H1 (cell line): ENCODE results near the gene MMP17. TPM values are rescaled to one million over a fixed set of nuclear protein-coding genes. Genes with fewer than 3 reads are reported as not detected.

Experiments
- CTCF ChIA-PET: fragments of 300-600 bp; sonication (Branson Sonifier 250); formaldehyde crosslinking; loops from one replicate; lab custom pipeline; 2021; ENCODE audit not compliant: partially characterized antibody; lab: Charles Lee
- POLR2A ChIA-PET: fragments of 300-600 bp; sonication (Branson Sonifier 250); formaldehyde crosslinking; loops from one replicate; lab custom pipeline; 2021; ENCODE audit warnings: inconsistent platforms; ENCODE audit not compliant: partially characterized antibody; lab: Charles Lee
- DNase-seq, 2 experiments: peaks; one replicate each; pipeline versions ENCODE4 v3.0.0 to v3.0.0-alpha.2; 2010 to 2022; ENCODE audit warnings: low spot score in 2 of 2, low read depth in 1 of 2, mixed read lengths in 1 of 2
- FAIRE-seq: peaks from 2 replicates; lab custom pipeline; 2011; peaks lifted over from hg19 to GRCh38; lab: Jason Lieb, UNC
- H2AFZ ChIP-seq: 2 replicates; pipeline ENCODE4 v1.8.1; 2012; ENCODE audit warnings: low read length, inconsistent platforms
- H2AK5ac ChIP-seq: 2 replicates; pipeline ENCODE4 v1.6.1; 2013; ENCODE audit warnings: low read depth, low read length
- H2BK120ac ChIP-seq: replicated peaks from 2 replicates; pipeline ENCODE3; 2013; ENCODE audit warnings: low read depth, low read length, inconsistent platforms
- H2BK12ac ChIP-seq: 2 replicates; pipeline ENCODE4 v1.6.1; 2013; ENCODE audit warnings: low read depth, low read length
- H2BK15ac ChIP-seq: 2 replicates; pipeline ENCODE4 v1.6.1; 2013; ENCODE audit warnings: low read length
- H2BK20ac ChIP-seq: 2 replicates; pipeline ENCODE4 v1.6.1; 2013; ENCODE audit warnings: low read length
- H2BK5ac ChIP-seq: 2 replicates; pipeline ENCODE4 v1.6.1; 2013; ENCODE audit warnings: low read depth, low read length
- H3K14ac ChIP-seq: 2 replicates; pipeline ENCODE4 v1.6.1; 2013; ENCODE audit warnings: inconsistent platforms; ENCODE audit not compliant: insufficient read length
- H3K18ac ChIP-seq: 2 replicates; pipeline ENCODE4 v1.6.1; 2013; ENCODE audit warnings: low read length; ENCODE audit errors: extremely low read depth
- H3K23ac ChIP-seq: 2 replicates; pipeline ENCODE4 v1.6.1; 2013; ENCODE audit warnings: inconsistent platforms; ENCODE audit not compliant: insufficient read length
- H3K23me2 ChIP-seq: 2 replicates; pipeline ENCODE4 v1.6.1; 2013; ENCODE audit warnings: low read depth, low read length
- H3K27ac ChIP-seq: 2 replicates; pipeline ENCODE4 v1.6.1; 2011; ENCODE audit warnings: low read depth, low read length, inconsistent platforms
- H3K27me3 ChIP-seq, 4 experiments: replicated peaks in 1 of 4; 1 replicate in 1 of 4; 2 replicates in 3 of 4; pipeline versions ENCODE4 v1.6.1 to v1.8.1; 2011 to 2013; ENCODE audit warnings: low read length in 3 of 4, mild to moderate bottlenecking in 3 of 4, inconsistent platforms in 2 of 4, mixed read lengths in 2 of 4, moderate library complexity in 1 of 4; ENCODE audit not compliant: control insufficient read depth in 3 of 4, insufficient read depth in 3 of 4; ENCODE audit errors: extremely low read depth in 1 of 4
- H3K36me3 ChIP-seq, 4 experiments: 2 replicates each; pipeline versions ENCODE4 v1.6.1 to v1.8.1; 2011 to 2013; ENCODE audit warnings: mild to moderate bottlenecking in 4 of 4, low read length in 3 of 4, moderate library complexity in 2 of 4, control low read depth in 1 of 4, inconsistent platforms in 1 of 4; ENCODE audit not compliant: insufficient read depth in 4 of 4, control insufficient read depth in 2 of 4
- H3K4ac ChIP-seq: replicated peaks from 2 replicates; pipeline ENCODE3; 2013; ENCODE audit warnings: low read length, low read depth, mixed read lengths, inconsistent platforms; ENCODE audit not compliant: insufficient read length
- H3K4me1 ChIP-seq, 4 experiments: replicated peaks in 1 of 4; 1 replicate in 1 of 4; 2 replicates in 3 of 4; pipeline versions ENCODE4 v1.6.1 to v1.8.1; 2011 to 2013; ENCODE audit warnings: low read length in 3 of 4, inconsistent platforms in 2 of 4, mixed read lengths in 1 of 4; ENCODE audit not compliant: insufficient read depth in 4 of 4, control insufficient read depth in 3 of 4
- H3K4me2 ChIP-seq, 2 experiments: 2 replicates each; pipeline versions ENCODE4 v1.6.1 to v1.8.1; 2011 to 2013; ENCODE audit warnings: low read depth in 2 of 2, low read length in 2 of 2, control low read depth in 1 of 2, inconsistent platforms in 1 of 2, mild to moderate bottlenecking in 1 of 2; ENCODE audit not compliant: insufficient read depth in 1 of 2
- H3K4me3 ChIP-seq, 4 experiments: fragments of 200-600, 300-600 bp in 1 of 4; sonication (generic), shearing (Covaris generic), sonication (Bioruptor Twin) in 1 of 4; 2 replicates each; pipeline versions ENCODE4 v1.5.1 to v1.8.1; 2011 to 2016; ENCODE audit warnings: low read length in 4 of 4, low read depth in 3 of 4, control low read depth in 2 of 4, inconsistent platforms in 2 of 4, mild to moderate bottlenecking in 2 of 4, mixed read lengths in 1 of 4, moderate library complexity in 1 of 4; ENCODE audit not compliant: insufficient read depth in 2 of 4; ENCODE audit errors: extremely low read depth in 1 of 4
- H3K56ac ChIP-seq: replicated peaks from 2 replicates; pipeline ENCODE3; 2013; ENCODE audit warnings: low read depth, mild to moderate bottlenecking, mixed read lengths, low read length, inconsistent platforms; ENCODE audit not compliant: insufficient read length
- H3K79me1 ChIP-seq: 2 replicates; pipeline ENCODE4 v1.6.1; 2013; ENCODE audit warnings: low read depth, low read length, control low read depth
- H3K79me2 ChIP-seq, 2 experiments: 2 replicates each; pipeline versions ENCODE4 v1.6.1 to v1.8.1; 2012 to 2013; ENCODE audit warnings: low read length in 2 of 2, mild to moderate bottlenecking in 2 of 2, inconsistent platforms in 1 of 2; ENCODE audit not compliant: insufficient read depth in 2 of 2, control insufficient read depth in 1 of 2
- H3K9ac ChIP-seq, 4 experiments: replicated peaks in 1 of 4; 1 replicate in 1 of 4; 2 replicates in 3 of 4; pipeline versions ENCODE4 v1.6.1 to v1.8.1; 2011 to 2013; ENCODE audit warnings: low read depth in 3 of 4, low read length in 3 of 4, control low read depth in 2 of 4, mild to moderate bottlenecking in 2 of 4, moderate library complexity in 2 of 4, inconsistent platforms in 1 of 4; ENCODE audit errors: extremely low read depth in 1 of 4
- H3K9me3 ChIP-seq, 2 experiments: 2 replicates each; pipeline versions ENCODE4 v1.6.1 to v1.8.1; 2012 to 2013; ENCODE audit warnings: mild to moderate bottlenecking in 2 of 2, moderate library complexity in 2 of 2, control low read depth in 1 of 2, inconsistent platforms in 1 of 2, low read depth in 1 of 2, low read length in 1 of 2, mixed read lengths in 1 of 2; ENCODE audit not compliant: insufficient read depth in 2 of 2
- H4K20me1 ChIP-seq, 2 experiments: replicated peaks in 1 of 2; 2 replicates each; pipeline versions ENCODE3 to v1.8.1; 2011 to 2013; ENCODE audit warnings: inconsistent platforms in 2 of 2, low read length in 2 of 2, mild to moderate bottlenecking in 1 of 2; ENCODE audit not compliant: insufficient read depth in 2 of 2, control insufficient read depth in 1 of 2
- H4K5ac ChIP-seq: 2 replicates; pipeline ENCODE4 v1.6.1; 2013; ENCODE audit warnings: low read length, low read depth, mixed read lengths, inconsistent platforms; ENCODE audit not compliant: insufficient read length
- H4K8ac ChIP-seq: 2 replicates; pipeline ENCODE4 v1.8.0; 2013; ENCODE audit warnings: mild to moderate bottlenecking, moderate library complexity, low read length, inconsistent platforms; ENCODE audit not compliant: insufficient read depth; ENCODE audit errors: extremely low read depth
- H4K91ac ChIP-seq: replicated peaks from 2 replicates; pipeline ENCODE3; 2013; ENCODE audit warnings: low read length, mixed read lengths, inconsistent platforms; ENCODE audit not compliant: insufficient read length
- GABPA ChIP-seq: IDR thresholded peaks from 2 replicates; pipeline ENCODE4 v1.6.1; 2011; ENCODE audit warnings: mild to moderate bottlenecking, low read length, moderate library complexity, borderline replicate concordance; ENCODE audit not compliant: insufficient read depth
- HDAC6 ChIP-seq: IDR thresholded peaks from one replicate; pipeline ENCODE4 v1.7.1; 2012; ENCODE audit warnings: low read depth, mild to moderate bottlenecking, inconsistent platforms, low read length, moderate library complexity
- SIRT6 ChIP-seq: IDR thresholded peaks from one replicate; pipeline ENCODE4 v1.7.1; 2012; ENCODE audit warnings: low read length, inconsistent platforms
- SP1 ChIP-seq: IDR thresholded peaks from 2 replicates; pipeline ENCODE4 v1.6.1; 2011; ENCODE audit warnings: low read depth, low read length
- YY1 ChIP-seq: IDR thresholded peaks from 2 replicates; pipeline ENCODE4 v1.6.1; 2011; ENCODE audit warnings: low read depth, mild to moderate bottlenecking, low read length
- WGBS, 2 experiments: shearing (Covaris generic) in 1 of 2; methylation state at CpG; one replicate each; pipeline versions ENCODE4 v1.1.6 to v1.1.7; 2013 to 2015; ENCODE audit warnings: low lambda C conversion rate in 2 of 2, mixed read lengths in 2 of 2, inconsistent platforms in 1 of 2, low coverage in 1 of 2, missing lambda C conversion rate in 1 of 2; ENCODE audit not compliant: insufficient replicate concordance in 2 of 2, insufficient coverage in 1 of 2, insufficient read length in 1 of 2; ENCODE audit errors: extremely low coverage in 1 of 2, missing lambda C conversion rate in 1 of 2; 5-methylcytosine and 5-hydroxymethylcytosine counted together
- polyA plus RNA-seq, 7 experiments: library from polyadenylated mRNA; depleted of rRNA in 3 of 7; stranded (reverse) in 5 of 7; unstranded in 2 of 7; fragments of >200 nt in 5 of 7; fragments of 200-250 nt in 2 of 7; gene quantifications; 1 replicate in 5 of 7; 2 replicates in 1 of 7; 4 replicates in 1 of 7; pipeline versions ENCODE4 v1.2.1 to v1.2.3, GENCODE V29; 2011 to 2013; ENCODE audit warnings: missing spikeins in 2 of 7, mixed read lengths in 2 of 7
- total RNA-seq: library from RNA; stranded (reverse); fragmentation: NEBNext Ultra II Directional; extraction: Animal tissue kit (Norgen Biotek cat#: 25700); gene quantifications from 2 replicates; pipeline ENCODE4 v1.2.1, GENCODE V29; 2021

The MMP17 gene
- total and polyA plus RNA-seq, 2 of the 8 experiments (the other 6 are each of a cell fraction or from before 2014, with no cell fraction given), result 41.3 to 53.8 TPM

DNA sequence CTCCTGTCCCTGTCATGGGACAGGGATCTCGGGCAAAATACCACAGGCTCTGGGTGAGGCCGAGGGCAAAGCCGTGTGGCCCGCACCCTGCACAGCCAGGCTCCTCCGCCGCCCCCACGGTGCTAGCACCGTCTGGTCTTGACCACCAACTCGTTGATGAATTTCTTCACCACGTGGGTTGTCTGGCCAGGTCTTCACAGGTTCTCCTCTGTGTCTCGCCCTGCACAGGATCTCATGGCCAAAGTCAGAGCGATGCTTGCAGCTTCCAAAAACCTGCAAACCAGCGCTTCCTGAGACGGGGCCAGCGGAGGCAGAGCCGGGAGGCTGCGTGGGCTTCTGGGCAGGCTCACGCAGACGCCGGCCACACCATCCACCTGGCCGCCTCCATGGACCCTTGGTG, 29.0 kb upstream of the MMP17 start:
- Histone ChIP-seq H4K8ac (no peak overlapping the region; the same call in 1 of the 2 replicates), H3K27me3 (no peaks in the 10 kb centered on the region), H3K23ac (no peak overlapping the region), H2BK5ac (no peak overlapping the region), H3K36me3 (peaks cover 2 to 13% (median 6%) of the 10 kb centered on the region in 4 experiments; a peak in 6 of 8 replicates), H2AK5ac (no peak overlapping the region), H2BK15ac (no peak overlapping the region), H3K9me3 (no peaks in the 10 kb centered on the region; a peak in 1 of 4 replicates), H4K20me1 (no peaks in the 10 kb centered on the region), H3K4me2 (no peak overlapping the region), H2BK12ac (no peak overlapping the region), H3K14ac (no peak overlapping the region), H3K18ac (no peak overlapping the region), H3K79me1 (no peaks in the 10 kb centered on the region), H3K27ac (no peak overlapping the region), H3K23me2 (no peaks in the 10 kb centered on the region), H2BK120ac (no peak overlapping the region), H3K56ac (no peak overlapping the region), H3K4ac (no peak overlapping the region), H3K79me2 (no peaks in the 10 kb centered on the region), H2AFZ (no peak overlapping the region), H4K91ac (no peak overlapping the region), H3K4me1 (peaks cover 0 to 15% (median 14%) of the 10 kb centered on the region in 4 experiments; a peak in 6 of 7 replicates), H4K5ac (no peak overlapping the region), H2BK20ac (no peak overlapping the region), H3K4me3 (no peak overlapping the region), H3K9ac (no peak overlapping the region)
- ChIA-PET POLR2A (no interaction called here), CTCF (interaction anchor here (1.2 to 1.4 kb wide), 2 partner anchors 9 to 34 kb away, joined by 3 to 4 read pairs; no protein-coding TSS in a partner anchor)
- 94% methylated on average over 21 of the region's 21 CpGs; no CpG with 5 or more reads in 1 of the 2 experiments for WGBS, 2 experiments
- no peak for DNase-seq
- FAIRE-seq, result no peak
- TF ChIP-seq SP1 (no peak), SIRT6 (no peak), GABPA (no peak), YY1 (no peak), HDAC6 (no peak)
